Measurements from ENCODE around the gene RBM33. TPM values are rescaled to one million over a fixed set of nuclear protein-coding genes. Genes with fewer than 3 reads are reported as not detected.

Gene RBM33
- total and polyA plus RNA-seq, 8 donors, result 7.5 to 182 (median 60.5) TPM

DNA sequence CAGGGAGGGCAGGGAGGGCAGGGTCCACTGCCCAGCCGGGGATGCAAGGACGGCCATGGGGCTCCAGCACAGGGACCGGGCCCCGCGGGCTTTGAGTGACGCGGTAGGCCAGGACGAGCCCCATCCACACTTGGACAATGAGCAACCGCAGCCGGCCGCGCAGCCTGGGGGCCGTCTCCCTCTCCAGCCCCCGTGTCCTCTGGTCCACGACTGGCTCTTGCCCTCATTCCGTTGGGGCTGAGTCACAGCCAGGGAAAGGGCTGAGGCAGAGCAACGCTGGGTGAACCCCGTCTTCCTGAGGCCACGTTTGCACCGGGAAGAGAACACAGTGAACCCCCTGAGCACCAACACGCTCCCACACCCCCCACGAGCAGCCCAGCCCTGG lies 144.1 kb downstream of the RBM33 start:
- Histone ChIP-seq H3K27ac (no peak overlapping the region), H3K4me1 (peaks cover 8 to 13% (median 11%) of the 10 kb centered on the region in 4 donors), H3K27me3 (peaks cover 0 to 27% (median 11%) of the 10 kb centered on the region in 3 donors), H3K9me3 (no peaks in the 10 kb centered on the region), H3K4me3 (no peak overlapping the region), H3K36me3 (peaks cover 0 to 19% (median 12%) of the 10 kb centered on the region in 4 donors)
- 85 to 90% (median 87%) methylated on average over 20 to 22 of the region's 22 CpGs for WGBS, 5 donors
- intact Hi-C loops (cut with DNase I; ENCODE audit: low total_unique reads), result no loop called here
- TF ChIP-seq POLR2A (IDR thresholded peaks at IDR 0.05), result no peak
- TF ChIP-seq, protein P1, sequence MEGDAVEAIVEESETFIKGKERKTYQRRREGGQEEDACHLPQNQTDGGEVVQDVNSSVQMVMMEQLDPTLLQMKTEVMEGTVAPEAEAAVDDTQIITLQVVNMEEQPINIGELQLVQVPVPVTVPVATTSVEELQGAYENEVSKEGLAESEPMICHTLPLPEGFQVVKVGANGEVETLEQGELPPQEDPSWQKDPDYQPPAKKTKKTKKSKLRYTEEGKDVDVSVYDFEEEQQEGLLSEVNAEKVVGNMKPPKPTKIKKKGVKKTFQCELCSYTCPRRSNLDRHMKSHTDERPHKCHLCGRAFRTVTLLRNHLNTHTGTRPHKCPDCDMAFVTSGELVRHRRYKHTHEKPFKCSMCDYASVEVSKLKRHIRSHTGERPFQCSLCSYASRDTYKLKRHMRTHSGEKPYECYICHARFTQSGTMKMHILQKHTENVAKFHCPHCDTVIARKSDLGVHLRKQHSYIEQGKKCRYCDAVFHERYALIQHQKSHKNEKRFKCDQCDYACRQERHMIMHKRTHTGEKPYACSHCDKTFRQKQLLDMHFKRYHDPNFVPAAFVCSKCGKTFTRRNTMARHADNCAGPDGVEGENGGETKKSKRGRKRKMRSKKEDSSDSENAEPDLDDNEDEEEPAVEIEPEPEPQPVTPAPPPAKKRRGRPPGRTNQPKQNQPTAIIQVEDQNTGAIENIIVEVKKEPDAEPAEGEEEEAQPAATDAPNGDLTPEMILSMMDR (IDR thresholded peaks at IDR 0.05), result no peak
- no peak for TF ChIP-seq POLR2AphosphoS5 (IDR thresholded peaks at IDR 0.05)
- TF ChIP-seq EP300 (IDR thresholded peaks at IDR 0.05), result no peak
- no peak for DNase-seq

DNA sequence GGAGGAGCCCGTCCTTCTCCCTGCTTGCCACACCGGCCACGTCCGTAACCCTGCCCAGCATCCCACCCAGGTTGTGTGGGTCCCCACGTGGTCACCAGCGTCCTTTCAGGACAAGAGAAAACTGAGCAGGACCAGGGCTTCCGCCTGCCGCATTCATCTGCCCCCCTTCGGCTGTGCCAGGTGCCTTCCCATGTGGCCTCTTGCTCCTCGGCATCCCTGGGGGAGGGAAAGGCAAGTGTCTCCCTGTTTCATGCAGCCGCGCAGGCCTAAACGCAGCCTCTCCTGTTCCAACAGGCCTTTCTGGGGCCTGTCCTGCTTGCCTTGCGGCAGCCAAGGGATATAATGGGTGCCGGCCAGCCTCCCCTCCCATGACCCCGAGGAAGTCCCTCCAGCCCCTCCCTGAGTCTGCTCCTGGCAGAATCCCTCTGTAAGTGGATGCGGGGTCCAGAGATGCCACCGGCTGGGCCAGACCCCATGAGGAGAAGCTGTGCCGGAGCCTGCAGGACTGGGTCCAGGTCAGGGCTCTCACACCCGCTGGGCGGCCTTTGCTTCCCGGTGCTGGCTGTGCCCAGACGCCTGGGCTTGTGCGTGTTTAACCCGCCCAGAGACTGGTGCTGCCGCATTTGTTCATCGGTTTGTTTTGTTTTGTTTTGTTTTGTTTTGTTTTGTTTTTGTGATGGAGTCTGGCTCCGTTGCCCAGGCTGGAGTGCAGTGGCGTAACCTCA lies 144.7 kb downstream of the RBM33 start:
- DNase-seq, result no peak
- 85 to 90% (median 87%) methylated on average over 21 to 29 of the region's 29 CpGs for WGBS, 5 donors

DNA sequence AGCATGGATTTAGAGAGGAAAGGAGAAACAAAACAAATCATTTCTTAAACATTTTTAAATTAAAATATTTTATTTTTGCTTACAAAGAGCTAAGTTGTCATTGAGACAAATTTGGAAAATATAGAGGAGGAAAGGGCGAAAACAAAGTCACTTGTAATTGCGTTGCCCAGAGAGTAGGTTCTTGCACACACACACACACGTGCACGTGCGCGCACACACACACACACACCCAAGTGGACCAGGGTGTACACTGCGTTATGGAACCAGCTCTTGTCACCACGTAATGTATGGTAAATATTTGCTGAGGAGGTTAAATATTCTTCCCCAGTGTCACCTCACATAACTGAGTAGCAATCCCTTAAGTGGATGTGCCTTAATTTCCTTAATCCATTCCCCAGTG lies 146.2 kb downstream of the RBM33 start:
- WGBS, 5 donors, result 45 to 71% (median 55%) methylated on average over 8 of the region's 8 CpGs
- Histone ChIP-seq H3K27me3 (peaks cover 0 to 31% (median 11%) of the 10 kb centered on the region in 3 donors), H3K36me3 (no peaks in the 10 kb centered on the region), H3K9me3 (no peaks in the 10 kb centered on the region), H3K27ac (no peak overlapping the region), H3K4me3 (no peak overlapping the region), H3K4me1 (peaks cover 8 to 13% (median 11%) of the 10 kb centered on the region in 4 donors)
- no peak for DNase-seq
- intact Hi-C loops (cut with DNase I; ENCODE audit: low total_unique reads), result loop anchor here (10.0 kb wide), 1 partner anchor 364 kb away; no protein-coding TSS in a partner anchor
- TF ChIP-seq, protein P1 (IDR thresholded peaks at IDR 0.05), result no peak
- no peak for TF ChIP-seq POLR2A (IDR thresholded peaks at IDR 0.05)
- no peak for TF ChIP-seq POLR2AphosphoS5 (IDR thresholded peaks at IDR 0.05)
- no peak for TF ChIP-seq EP300 (IDR thresholded peaks at IDR 0.05)

More for the DNA sequence above, 144.7 kb downstream of the RBM33 start:
- intact Hi-C loops (cut with DNase I; ENCODE audit: low total_unique reads), result no loop called here
- Histone ChIP-seq H3K27me3 (peaks cover 0 to 27% (median 11%) of the 10 kb centered on the region in 3 donors), H3K27ac (no peak overlapping the region), H3K9me3 (no peaks in the 10 kb centered on the region), H3K4me1 (peaks cover 8 to 13% (median 11%) of the 10 kb centered on the region in 4 donors), H3K4me3 (no peak overlapping the region), H3K36me3 (peaks cover 0 to 13% (median 7%) of the 10 kb centered on the region in 4 donors)
- TF ChIP-seq EP300 (IDR thresholded peaks at IDR 0.05) (no peak), POLR2A (IDR thresholded peaks at IDR 0.05) (no peak), POLR2AphosphoS5 (IDR thresholded peaks at IDR 0.05) (no peak)
- TF ChIP-seq, protein P1 (IDR thresholded peaks at IDR 0.05), result no peak

DNA sequence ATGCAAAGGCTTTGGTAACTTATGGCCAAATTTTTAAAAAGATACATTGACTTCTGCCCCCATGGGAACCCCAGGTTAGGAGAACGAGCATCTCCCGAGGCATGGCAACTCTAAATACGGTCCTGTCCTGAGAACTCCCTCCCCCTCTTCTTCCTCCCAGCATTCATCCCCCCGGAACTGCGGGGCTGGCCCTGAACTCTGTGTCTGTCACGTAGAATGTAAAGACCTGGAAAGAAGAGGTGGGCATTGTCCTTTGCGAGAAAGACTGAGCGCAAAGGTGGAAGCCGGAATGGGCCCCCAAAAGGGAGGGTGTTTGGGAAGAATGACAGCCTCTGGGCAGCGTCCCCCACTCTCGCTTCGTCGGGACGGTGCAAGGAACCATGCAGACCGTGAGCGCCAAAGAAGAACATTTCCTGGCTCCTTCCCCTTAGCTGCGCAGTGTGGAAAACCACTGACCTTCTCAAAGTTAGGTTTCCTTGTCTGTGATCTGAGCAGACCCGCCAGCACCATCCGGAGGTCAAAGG lies 146.8 kb downstream of the RBM33 start:
- H3K27ac ChIP-seq, result no peak overlapping the region
- H3K9me3 ChIP-seq, result no peaks in the 10 kb centered on the region
- TF ChIP-seq, protein P1 (IDR thresholded peaks at IDR 0.05), result no peak
- TF ChIP-seq EP300 (IDR thresholded peaks at IDR 0.05) (no peak), POLR2AphosphoS5 (IDR thresholded peaks at IDR 0.05) (no peak), POLR2A (IDR thresholded peaks at IDR 0.05) (no peak)
- no peak overlapping the region for H3K4me3 ChIP-seq
- H3K27me3 ChIP-seq, result peaks cover 0 to 37% (median 11%) of the 10 kb centered on the region in 3 donors
- H3K4me1 ChIP-seq, result peaks cover 8 to 13% (median 11%) of the 10 kb centered on the region in 4 donors
- no peaks in the 10 kb centered on the region for H3K36me3 ChIP-seq
- intact Hi-C loops (cut with DNase I; ENCODE audit: low total_unique reads), result loop anchor here (10.0 kb wide), 1 partner anchor 364 kb away; no protein-coding TSS in a partner anchor
- no peak for DNase-seq
- WGBS, 5 donors, result 77 to 87% (median 81%) methylated on average over 19 of the region's 19 CpGs
